WTC11 (cell line): ENCODE results near the gene GNAZ. TPM values are rescaled to one million over a fixed set of nuclear protein-coding genes. Genes with fewer than 3 reads are reported as not detected.

Experiments used
- ATAC-seq: fragments of 200-7000 bp; cut with Tn5 transposase; 2 replicates; pipeline ENCODE4 v1.10.0; 2021; ENCODE audit warnings: mild to moderate bottlenecking, moderate library complexity
- CTCF ChIA-PET: fragments of 300-600 bp; sonication (Branson Sonifier 250); formaldehyde crosslinking; loops from one replicate; lab custom pipeline; 2021; ENCODE audit warnings: antibody characterized with exemption; lab: Charles Lee
- POLR2A ChIA-PET: fragments of 350-600 bp; sonication (Branson Sonifier 250); formaldehyde crosslinking; loops from one replicate; lab custom pipeline; 2021; ENCODE audit warnings: antibody characterized with exemption; lab: Charles Lee
- DNase-seq: peaks from one replicate; pipeline ENCODE4 v3.0.0; 2021; ENCODE audit warnings: low spot score
- H3K27ac Mint-ChIP-seq: 2 replicates; pipeline ENCODE4 v1.8.0; 2021; ENCODE audit warnings: mixed read lengths
- H3K27me3 Mint-ChIP-seq: 2 replicates; pipeline ENCODE4 v1.8.0; 2021; ENCODE audit warnings: low read depth, mild to moderate bottlenecking, moderate library complexity, mixed read lengths
- H3K36me3 Mint-ChIP-seq: 2 replicates; pipeline ENCODE4 v1.8.0; 2021; ENCODE audit warnings: mixed read lengths
- H3K4me1 Mint-ChIP-seq: 2 replicates; pipeline ENCODE4 v1.8.0; 2022; ENCODE audit warnings: mixed read lengths
- H3K4me3 Mint-ChIP-seq: 2 replicates; pipeline ENCODE4 v1.8.0; 2021; ENCODE audit warnings: mild to moderate bottlenecking, moderate library complexity, mixed read lengths
- H3K9me3 Mint-ChIP-seq: 2 replicates; pipeline ENCODE4 v1.8.0; 2021; ENCODE audit warnings: mixed read lengths
- ATF3 ChIP-seq: sonication (generic); formaldehyde crosslinking; conservative IDR thresholded peaks from 2 replicates; pipeline ENCODE4 v1.8.1; 2022; ENCODE audit warnings: mild to moderate bottlenecking, missing genetic modification reagents
- ELF4 ChIP-seq: sonication (generic); formaldehyde crosslinking; IDR thresholded peaks from 2 replicates; pipeline ENCODE4 v1.8.1; 2022; ENCODE audit warnings: low read depth, mild to moderate bottlenecking, moderate library complexity, missing genetic modification reagents
- EMX1 ChIP-seq: fragments of 250-450 bp; sonication (Bioruptor Pico); IDR thresholded peaks from 2 replicates; pipeline ENCODE4 v1.8.0; 2021; ENCODE audit warnings: mild to moderate bottlenecking
- FOXK1 ChIP-seq: sonication (generic); formaldehyde crosslinking; IDR thresholded peaks from 2 replicates; pipeline ENCODE4 v1.8.0; 2022; ENCODE audit warnings: mild to moderate bottlenecking, moderate library complexity, missing genetic modification reagents
- GRHL2 ChIP-seq: fragments of 250-450 bp; sonication (Bioruptor Pico); IDR thresholded peaks from 2 replicates; pipeline ENCODE4 v1.8.0; 2022; ENCODE audit warnings: mild to moderate bottlenecking, moderate library complexity; ENCODE audit not compliant: insufficient replicate concordance, severe bottlenecking
- JAZF1 ChIP-seq: fragments of 250-450 bp; sonication (Bioruptor Pico); IDR thresholded peaks from 2 replicates; pipeline ENCODE4 v1.9.0; 2021; ENCODE audit warnings: moderate library complexity, mild to moderate bottlenecking, inconsistent platforms
- NFE2L1 ChIP-seq: sonication (generic); formaldehyde crosslinking; IDR thresholded peaks from 2 replicates; pipeline ENCODE4 v1.8.1; 2023; ENCODE audit warnings: missing genetic modification reagents
- SMAD4 ChIP-seq: sonication (generic); formaldehyde crosslinking; IDR thresholded peaks from 2 replicates; pipeline ENCODE4 v1.8.0; 2022; ENCODE audit warnings: mild to moderate bottlenecking, missing genetic modification reagents
- ZBTB43 ChIP-seq: sonication (generic); formaldehyde crosslinking; IDR thresholded peaks from 2 replicates; pipeline ENCODE4 v1.8.1; 2023; ENCODE audit warnings: mild to moderate bottlenecking, missing genetic modification reagents
- ZNF138 ChIP-seq: sonication (generic); formaldehyde crosslinking; conservative IDR thresholded peaks from 2 replicates; pipeline ENCODE4 v1.8.1; 2022; ENCODE audit warnings: mild to moderate bottlenecking, moderate library complexity, missing genetic modification reagents
- total RNA-seq: library from RNA; stranded (reverse); gene quantifications from 3 replicates; pipeline ENCODE4 v1.2.3, GENCODE V29; 2021
- TF ChIP-seq, protein P1 (sequence below): sonication (generic); formaldehyde crosslinking; IDR thresholded peaks from 2 replicates; pipeline ENCODE4 v1.8.1; 2022; ENCODE audit warnings: low read depth, mild to moderate bottlenecking, moderate library complexity, missing genetic modification reagents, borderline replicate concordance
- TF ChIP-seq, protein P2 (sequence below): sonication (generic); formaldehyde crosslinking; IDR thresholded peaks from 2 replicates; pipeline ENCODE4 v1.8.0; 2023; ENCODE audit warnings: mild to moderate bottlenecking, missing genetic modification reagents
- TF ChIP-seq, protein P3 (sequence below): sonication (generic); formaldehyde crosslinking; IDR thresholded peaks from 2 replicates; pipeline ENCODE4 v1.8.1; 2023; ENCODE audit warnings: mild to moderate bottlenecking, moderate library complexity, missing genetic modification reagents
- TF ChIP-seq, protein P4 (sequence below): sonication (generic); formaldehyde crosslinking; IDR thresholded peaks from 2 replicates; pipeline ENCODE4 v1.8.0; 2022; ENCODE audit warnings: mild to moderate bottlenecking, missing genetic modification reagents

GNAZ gene
- total RNA-seq, 1 experiment from 2014 or later, result 9.9 TPM

GRCh38 chr22:23037429-23038333 is 32.6 kb upstream of the GNAZ start:
- Mint-ChIP-seq H3K4me3 (no peak overlapping the region), H3K27me3 (peaks cover 37% of the 10 kb centered on the region), H3K4me1 (peaks cover 23% of the 10 kb centered on the region), H3K27ac (no peak overlapping the region), H3K9me3 (peaks cover 8% of the 10 kb centered on the region), H3K36me3 (no peaks in the 10 kb centered on the region)
- TF ChIP-seq FOXK1 (CRISPR knock-in tag), result no peak
- TF ChIP-seq, protein P1, sequence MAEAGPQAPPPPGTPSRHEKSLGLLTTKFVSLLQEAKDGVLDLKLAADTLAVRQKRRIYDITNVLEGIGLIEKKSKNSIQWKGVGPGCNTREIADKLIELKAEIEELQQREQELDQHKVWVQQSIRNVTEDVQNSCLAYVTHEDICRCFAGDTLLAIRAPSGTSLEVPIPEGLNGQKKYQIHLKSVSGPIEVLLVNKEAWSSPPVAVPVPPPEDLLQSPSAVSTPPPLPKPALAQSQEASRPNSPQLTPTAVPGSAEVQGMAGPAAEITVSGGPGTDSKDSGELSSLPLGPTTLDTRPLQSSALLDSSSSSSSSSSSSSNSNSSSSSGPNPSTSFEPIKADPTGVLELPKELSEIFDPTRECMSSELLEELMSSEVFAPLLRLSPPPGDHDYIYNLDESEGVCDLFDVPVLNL (CRISPR knock-in tag), result no peak
- ChIA-PET POLR2A (no interaction called here), CTCF (interaction anchor here (0.9 kb wide), 1 partner anchor 32 kb away, joined by 3 read pairs; no protein-coding TSS in a partner anchor)
- DNase-seq, result no peak
- ATAC-seq, result no peak

DNA sequence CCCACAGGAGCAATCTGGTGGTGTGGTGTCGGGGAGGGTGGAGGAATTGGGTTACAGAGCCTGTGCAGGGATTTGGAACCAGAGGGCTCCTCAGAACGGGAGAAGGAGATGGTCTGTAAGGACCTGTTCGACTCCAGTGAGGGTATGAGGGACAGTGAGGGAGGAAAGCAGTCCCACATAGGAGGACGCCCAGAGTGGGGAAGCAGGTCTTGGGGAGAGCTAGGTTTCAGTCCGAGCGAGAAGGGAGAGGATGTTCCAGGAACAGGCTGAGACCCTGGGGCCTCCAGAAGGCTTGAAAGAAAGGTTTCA is 32.0 kb upstream of the GNAZ start:
- ATAC-seq (no peak), DNase-seq (no peak)
- POLR2A ChIA-PET, result no interaction called here
- Mint-ChIP-seq H3K9me3 (peaks cover 4% of the 10 kb centered on the region), H3K4me1 (peaks cover 19% of the 10 kb centered on the region), H3K36me3 (no peaks in the 10 kb centered on the region), H3K4me3 (no peak overlapping the region), H3K27me3 (peaks cover 33% of the 10 kb centered on the region), H3K27ac (no peak overlapping the region)
- TF ChIP-seq EMX1 (CRISPR knock-in tag), result no peak
- no peak for TF ChIP-seq NFE2L1 (CRISPR knock-in tag)
- no peak for TF ChIP-seq JAZF1 (CRISPR knock-in tag)
- TF ChIP-seq, protein P2, sequence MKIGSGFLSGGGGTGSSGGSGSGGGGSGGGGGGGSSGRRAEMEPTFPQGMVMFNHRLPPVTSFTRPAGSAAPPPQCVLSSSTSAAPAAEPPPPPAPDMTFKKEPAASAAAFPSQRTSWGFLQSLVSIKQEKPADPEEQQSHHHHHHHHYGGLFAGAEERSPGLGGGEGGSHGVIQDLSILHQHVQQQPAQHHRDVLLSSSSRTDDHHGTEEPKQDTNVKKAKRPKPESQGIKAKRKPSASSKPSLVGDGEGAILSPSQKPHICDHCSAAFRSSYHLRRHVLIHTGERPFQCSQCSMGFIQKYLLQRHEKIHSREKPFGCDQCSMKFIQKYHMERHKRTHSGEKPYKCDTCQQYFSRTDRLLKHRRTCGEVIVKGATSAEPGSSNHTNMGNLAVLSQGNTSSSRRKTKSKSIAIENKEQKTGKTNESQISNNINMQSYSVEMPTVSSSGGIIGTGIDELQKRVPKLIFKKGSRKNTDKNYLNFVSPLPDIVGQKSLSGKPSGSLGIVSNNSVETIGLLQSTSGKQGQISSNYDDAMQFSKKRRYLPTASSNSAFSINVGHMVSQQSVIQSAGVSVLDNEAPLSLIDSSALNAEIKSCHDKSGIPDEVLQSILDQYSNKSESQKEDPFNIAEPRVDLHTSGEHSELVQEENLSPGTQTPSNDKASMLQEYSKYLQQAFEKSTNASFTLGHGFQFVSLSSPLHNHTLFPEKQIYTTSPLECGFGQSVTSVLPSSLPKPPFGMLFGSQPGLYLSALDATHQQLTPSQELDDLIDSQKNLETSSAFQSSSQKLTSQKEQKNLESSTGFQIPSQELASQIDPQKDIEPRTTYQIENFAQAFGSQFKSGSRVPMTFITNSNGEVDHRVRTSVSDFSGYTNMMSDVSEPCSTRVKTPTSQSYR (CRISPR knock-in tag), result no peak
- TF ChIP-seq ZBTB43 (CRISPR knock-in tag), result no peak
- TF ChIP-seq, protein P3, sequence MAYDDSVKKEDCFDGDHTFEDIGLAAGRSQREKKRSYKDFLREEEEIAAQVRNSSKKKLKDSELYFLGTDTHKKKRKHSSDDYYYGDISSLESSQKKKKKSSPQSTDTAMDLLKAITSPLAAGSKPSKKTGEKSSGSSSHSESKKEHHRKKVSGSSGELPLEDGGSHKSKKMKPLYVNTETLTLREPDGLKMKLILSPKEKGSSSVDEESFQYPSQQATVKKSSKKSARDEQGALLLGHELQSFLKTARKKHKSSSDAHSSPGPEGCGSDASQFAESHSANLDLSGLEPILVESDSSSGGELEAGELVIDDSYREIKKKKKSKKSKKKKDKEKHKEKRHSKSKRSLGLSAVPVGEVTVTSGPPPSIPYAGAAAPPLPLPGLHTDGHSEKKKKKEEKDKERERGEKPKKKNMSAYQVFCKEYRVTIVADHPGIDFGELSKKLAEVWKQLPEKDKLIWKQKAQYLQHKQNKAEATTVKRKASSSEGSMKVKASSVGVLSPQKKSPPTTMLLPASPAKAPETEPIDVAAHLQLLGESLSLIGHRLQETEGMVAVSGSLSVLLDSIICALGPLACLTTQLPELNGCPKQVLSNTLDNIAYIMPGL (CRISPR knock-in tag), result no peak
- no peak for TF ChIP-seq ATF3 (CRISPR knock-in tag)
- TF ChIP-seq SMAD4 (CRISPR knock-in tag), result no peak
- TF ChIP-seq, protein P4, sequence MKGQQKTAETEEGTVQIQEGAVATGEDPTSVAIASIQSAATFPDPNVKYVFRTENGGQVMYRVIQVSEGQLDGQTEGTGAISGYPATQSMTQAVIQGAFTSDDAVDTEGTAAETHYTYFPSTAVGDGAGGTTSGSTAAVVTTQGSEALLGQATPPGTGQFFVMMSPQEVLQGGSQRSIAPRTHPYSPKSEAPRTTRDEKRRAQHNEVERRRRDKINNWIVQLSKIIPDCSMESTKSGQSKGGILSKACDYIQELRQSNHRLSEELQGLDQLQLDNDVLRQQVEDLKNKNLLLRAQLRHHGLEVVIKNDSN (CRISPR knock-in tag), result no peak
- no peak for TF ChIP-seq GRHL2 (CRISPR knock-in tag)
- TF ChIP-seq ZNF138 (CRISPR knock-in tag), result no peak
- no peak for TF ChIP-seq ELF4
- CTCF ChIA-PET, result no interaction called here
